Measurements from ENCODE around the gene LASP1NB. TPM values are rescaled to one million over a fixed set of nuclear protein-coding genes. Genes with fewer than 3 reads are reported as not detected.

Gene LASP1NB

Small RNA genes within 50 kb of the gene (small RNA-seq; reads per million reads assigned to genes)
- not detected for gene MIR6779 (ENCODE audit: insufficient read depth)

Measured in mesendoderm (in vitro differentiated cells).